WTC11 (cell line): ENCODE results near the gene C19orf73. TPM values are rescaled to one million over a fixed set of nuclear protein-coding genes. Genes with fewer than 3 reads are reported as not detected.
A peak's percentile ranks its signal among the peaks of the same experiment; 100 is the strongest.

Experiments
- ATAC-seq: fragments of 200-7000 bp; cut with Tn5 transposase; 2 replicates; pipeline ENCODE4 v1.10.0; 2021; ENCODE audit warnings: mild to moderate bottlenecking, moderate library complexity
- CTCF ChIA-PET: fragments of 300-600 bp; sonication (Branson Sonifier 250); formaldehyde crosslinking; loops from one replicate; lab custom pipeline; 2021; ENCODE audit warnings: antibody characterized with exemption; lab: Charles Lee
- POLR2A ChIA-PET: fragments of 350-600 bp; sonication (Branson Sonifier 250); formaldehyde crosslinking; loops from one replicate; lab custom pipeline; 2021; ENCODE audit warnings: antibody characterized with exemption; lab: Charles Lee
- DNase-seq: peaks from one replicate; pipeline ENCODE4 v3.0.0; 2021; ENCODE audit warnings: low spot score
- H3K27ac Mint-ChIP-seq: 2 replicates; pipeline ENCODE4 v1.8.0; 2021; ENCODE audit warnings: mixed read lengths
- H3K27me3 Mint-ChIP-seq: 2 replicates; pipeline ENCODE4 v1.8.0; 2021; ENCODE audit warnings: low read depth, mild to moderate bottlenecking, moderate library complexity, mixed read lengths
- H3K36me3 Mint-ChIP-seq: 2 replicates; pipeline ENCODE4 v1.8.0; 2021; ENCODE audit warnings: mixed read lengths
- H3K4me1 Mint-ChIP-seq: 2 replicates; pipeline ENCODE4 v1.8.0; 2022; ENCODE audit warnings: mixed read lengths
- H3K4me3 Mint-ChIP-seq: 2 replicates; pipeline ENCODE4 v1.8.0; 2021; ENCODE audit warnings: mild to moderate bottlenecking, moderate library complexity, mixed read lengths
- H3K9me3 Mint-ChIP-seq: 2 replicates; pipeline ENCODE4 v1.8.0; 2021; ENCODE audit warnings: mixed read lengths
- CBFB ChIP-seq: sonication (generic); formaldehyde crosslinking; IDR thresholded peaks from 2 replicates; pipeline ENCODE4 v1.8.1; 2022; ENCODE audit warnings: mild to moderate bottlenecking, low read depth, missing genetic modification reagents
- CREB1 ChIP-seq: sonication (generic); formaldehyde crosslinking; IDR thresholded peaks from 2 replicates; pipeline ENCODE4 v1.8.0; 2023; ENCODE audit warnings: mild to moderate bottlenecking, missing genetic modification reagents
- CREM ChIP-seq: sonication (generic); formaldehyde crosslinking; IDR thresholded peaks from 2 replicates; pipeline ENCODE4 v1.8.1; 2022; ENCODE audit warnings: mild to moderate bottlenecking, missing genetic modification reagents, moderate library complexity
- FOXP1 ChIP-seq: sonication (generic); formaldehyde crosslinking; IDR thresholded peaks from 2 replicates; pipeline ENCODE4 v1.8.0; 2022; ENCODE audit warnings: missing genetic modification reagents, mild to moderate bottlenecking, moderate library complexity, borderline replicate concordance
- GABPB1 ChIP-seq: sonication (generic); formaldehyde crosslinking; IDR thresholded peaks from 2 replicates; pipeline ENCODE4 v1.8.1; 2023; ENCODE audit warnings: mild to moderate bottlenecking, missing genetic modification reagents
- GRHL2 ChIP-seq: fragments of 250-450 bp; sonication (Bioruptor Pico); IDR thresholded peaks from 2 replicates; pipeline ENCODE4 v1.8.0; 2022; ENCODE audit warnings: mild to moderate bottlenecking, moderate library complexity; ENCODE audit not compliant: insufficient replicate concordance, severe bottlenecking
- HMGA2 ChIP-seq: fragments of 250-450 bp; sonication (Bioruptor Pico); IDR thresholded peaks from 2 replicates; pipeline ENCODE4 v1.4.0; 2021; ENCODE audit warnings: mild to moderate bottlenecking, moderate library complexity
- JAZF1 ChIP-seq: fragments of 250-450 bp; sonication (Bioruptor Pico); IDR thresholded peaks from 2 replicates; pipeline ENCODE4 v1.9.0; 2021; ENCODE audit warnings: moderate library complexity, mild to moderate bottlenecking, inconsistent platforms
- JUN ChIP-seq: sonication (generic); formaldehyde crosslinking; IDR thresholded peaks from 2 replicates; pipeline ENCODE4 v1.8.0; 2023; ENCODE audit warnings: mild to moderate bottlenecking, missing genetic modification reagents
- KAT7 ChIP-seq: sonication (generic); formaldehyde crosslinking; IDR thresholded peaks from 2 replicates; pipeline ENCODE4 v1.8.1; 2023; ENCODE audit warnings: missing genetic modification reagents, mild to moderate bottlenecking, borderline replicate concordance
- MYBL2 ChIP-seq: sonication (generic); formaldehyde crosslinking; IDR thresholded peaks from 2 replicates; pipeline ENCODE4 v1.8.1; 2023; ENCODE audit warnings: mild to moderate bottlenecking, moderate library complexity, missing genetic modification reagents
- RELA ChIP-seq: sonication (generic); formaldehyde crosslinking; IDR thresholded peaks from 2 replicates; pipeline ENCODE4 v1.8.1; 2022; ENCODE audit warnings: missing genetic modification reagents, mild to moderate bottlenecking, borderline replicate concordance
- TCF7 ChIP-seq: sonication (generic); formaldehyde crosslinking; IDR thresholded peaks from 2 replicates; pipeline ENCODE4 v1.8.0; 2022; ENCODE audit warnings: mild to moderate bottlenecking, low read depth, missing genetic modification reagents, moderate library complexity
- USF1 ChIP-seq: sonication (generic); formaldehyde crosslinking; IDR thresholded peaks from 2 replicates; pipeline ENCODE4 v1.8.0; 2022; ENCODE audit warnings: mild to moderate bottlenecking, missing genetic modification reagents
- ZNF121 ChIP-seq: sonication (generic); formaldehyde crosslinking; IDR thresholded peaks from 2 replicates; pipeline ENCODE4 v1.8.0; 2023; ENCODE audit warnings: missing genetic modification reagents
- ZNF232 ChIP-seq: sonication (generic); formaldehyde crosslinking; IDR thresholded peaks from 2 replicates; pipeline ENCODE4 v1.8.0; 2022; ENCODE audit warnings: mild to moderate bottlenecking, missing genetic modification reagents
- ZNF317 ChIP-seq: sonication (generic); formaldehyde crosslinking; IDR thresholded peaks from 2 replicates; pipeline ENCODE4 v1.8.1; 2023; ENCODE audit warnings: low read depth, mild to moderate bottlenecking, moderate library complexity, missing genetic modification reagents, borderline replicate concordance
- ZNF396 ChIP-seq: fragments of 250-450 bp; sonication (Bioruptor Pico); IDR thresholded peaks from 2 replicates; pipeline ENCODE4 v1.8.0; 2021; ENCODE audit warnings: mild to moderate bottlenecking, moderate library complexity, borderline replicate concordance
- ZNF671 ChIP-seq: fragments of 250-450 bp; sonication (Bioruptor Pico); IDR thresholded peaks from 2 replicates; pipeline ENCODE4 v1.8.0; 2021; ENCODE audit warnings: mild to moderate bottlenecking
- total RNA-seq: library from RNA; stranded (reverse); gene quantifications from 3 replicates; pipeline ENCODE4 v1.2.3, GENCODE V29; 2021
- TF ChIP-seq, protein P1 (sequence below): sonication (generic); formaldehyde crosslinking; IDR thresholded peaks from 2 replicates; pipeline ENCODE4 v1.8.1; 2022; ENCODE audit warnings: low read depth, mild to moderate bottlenecking, moderate library complexity, missing genetic modification reagents, borderline replicate concordance
- TF ChIP-seq, protein P2 (sequence below): sonication (generic); formaldehyde crosslinking; IDR thresholded peaks from 2 replicates; pipeline ENCODE4 v1.8.1; 2022; ENCODE audit warnings: mild to moderate bottlenecking, missing genetic modification reagents, moderate library complexity, borderline replicate concordance
- TF ChIP-seq, protein P3 (sequence below): sonication (generic); formaldehyde crosslinking; IDR thresholded peaks from 2 replicates; pipeline ENCODE4 v1.8.0; 2022; ENCODE audit warnings: missing genetic modification reagents

The C19orf73 gene
- total RNA-seq, 1 experiment from 2014 or later = 3.2 TPM

- ChIA-PET POLR2A (interaction anchor here (1.1 to 1.2 kb wide), 2 partner anchors 25 to 28 kb away, joined by 3 to 4 read pairs; no protein-coding TSS in a partner anchor), CTCF (interaction anchor here (1.0 to 2.7 kb wide), 8 partner anchors 14 to 121 kb away, joined by 4 to 18 read pairs (median 9); no protein-coding TSS in a partner anchor)
- Mint-ChIP-seq H3K36me3 (no peaks in the 10 kb centered on the region), H3K4me3 (peak overlapping the region; percentile 58), H3K27ac (no peak overlapping the region), H3K4me1 (peaks cover 16% of the 10 kb centered on the region), H3K27me3 (peaks cover 67% of the 10 kb centered on the region), H3K9me3 (no peaks in the 10 kb centered on the region)
- TF ChIP-seq ZNF396 = no peak
- no peak for TF ChIP-seq HMGA2 (CRISPR knock-in tag)
- no peak for TF ChIP-seq KAT7 (CRISPR knock-in tag)
- TF ChIP-seq GRHL2 (CRISPR knock-in tag) = no peak
- TF ChIP-seq JUN = no peak
- no peak for TF ChIP-seq ZNF317 (CRISPR knock-in tag)
- TF ChIP-seq CBFB (CRISPR knock-in tag) = no peak
- no peak for TF ChIP-seq CREM (CRISPR knock-in tag)
- TF ChIP-seq CREB1 = no peak
- no peak for TF ChIP-seq RELA (CRISPR knock-in tag)
- ATAC-seq (no peak), DNase-seq (no peak)
Measured at GRCh38 chr19:49120868-49121267, 1.9 kb upstream of the C19orf73 start.

DNA sequence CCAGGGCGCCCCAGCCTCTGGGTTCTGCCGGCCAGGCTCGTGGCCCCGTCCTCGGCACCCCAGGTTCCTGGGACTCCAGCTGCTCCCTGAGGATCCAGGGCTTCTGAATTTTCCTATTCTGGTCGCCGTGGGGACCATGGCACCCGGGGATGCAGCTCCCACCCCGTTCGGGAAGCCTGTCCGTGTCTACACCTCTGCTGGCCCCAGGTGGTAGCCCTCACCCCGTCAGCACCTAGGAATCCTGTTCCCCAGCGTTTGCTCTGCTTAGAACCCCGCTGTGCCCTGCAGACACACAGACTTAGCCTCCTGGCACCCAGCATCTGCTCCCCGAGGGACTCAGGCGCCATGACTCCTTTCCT, 1.4 kb upstream of the C19orf73 start:
- peaks cover 70% of the 10 kb centered on the region for H3K27me3 Mint-ChIP-seq

DNA sequence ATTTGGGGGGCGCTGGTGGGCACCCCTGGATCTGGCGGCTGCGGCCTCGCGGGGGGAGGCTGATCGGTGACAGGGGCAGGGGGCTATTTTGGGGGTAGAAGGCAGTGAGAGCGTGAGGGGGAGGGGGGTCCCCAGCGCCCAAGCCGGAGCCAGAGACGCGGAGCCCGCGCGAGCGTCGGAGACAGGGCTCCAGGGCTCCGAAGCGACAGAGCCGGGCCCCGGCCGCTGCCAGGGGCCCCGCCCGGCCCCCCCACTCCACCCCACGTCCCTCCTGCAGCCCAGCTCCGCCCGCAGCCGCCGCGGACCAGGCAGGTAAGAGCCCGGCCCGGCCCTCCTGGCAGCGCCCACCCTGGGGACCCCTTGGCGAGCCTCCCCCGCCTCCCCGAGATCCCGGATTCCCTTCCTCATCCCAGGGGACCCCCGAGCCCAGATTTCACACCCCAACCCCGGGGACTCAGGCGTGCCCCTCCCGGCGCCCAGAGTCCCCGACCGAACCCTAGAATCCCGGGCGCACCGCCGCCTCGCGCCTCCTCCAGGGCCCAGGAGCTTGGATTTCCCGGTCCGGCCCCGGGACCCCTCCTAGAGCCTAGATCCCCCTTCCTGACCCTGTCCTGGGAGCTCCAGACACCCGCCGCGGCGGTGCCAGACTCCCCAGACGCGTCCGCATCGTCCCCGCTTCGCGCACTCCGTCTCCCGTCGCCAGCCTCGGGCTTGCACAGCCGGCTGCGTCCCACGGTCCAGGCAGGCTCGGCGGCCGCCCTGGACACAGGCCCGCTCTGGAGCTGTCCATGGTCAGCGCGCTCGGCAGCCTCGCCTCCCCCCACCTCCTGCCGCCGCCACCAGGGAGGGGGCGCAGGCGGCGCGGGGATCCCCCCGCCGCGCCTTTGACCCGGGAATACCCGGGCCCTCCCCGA, 725 bp upstream of the C19orf73 start, which contains the start of gene PPFIA3:
PPFIA3 (plus strand) TSS at position 134 of the 914 bp plus-strand sequence. CDS start 8,330 bp downstream, outside the sequence.
- Mint-ChIP-seq H3K4me3 (peak within 1 kb of the TSS; percentile 75), H3K9me3 (no peaks in the 10 kb centered on the region), H3K36me3 (no peaks in the 10 kb centered on the region), H3K4me1 (peaks cover 12% of the 10 kb centered on the region), H3K27me3 (peaks cover 70% of the 10 kb centered on the region), H3K27ac (peak within 1 kb of the TSS; percentile 61)
- ATAC-seq (peak; percentile 8), DNase-seq (peak; percentile 63)
- ChIA-PET POLR2A (interaction anchor here (1.0 to 1.2 kb wide), 3 partner anchors 14 to 29 kb away, joined by 3 to 4 read pairs (median 3); no protein-coding TSS in a partner anchor), CTCF (interaction anchor here (0.5 to 2.7 kb wide), 17 partner anchors 13 to 1423 kb away, joined by 3 to 18 read pairs (median 4); partner anchors contain the start of gene RUVBL2)
- TF ChIP-seq MYBL2 (CRISPR knock-in tag) (0 out of 2 replicates have a peak, but pooled peaks have one; percentile 30), ZNF232 (CRISPR knock-in tag) (0 out of 2 replicates have a peak, but pooled peaks have one; percentile 56), GABPB1 (CRISPR knock-in tag) (peak; percentile 48; the same call in 1 of the 2 replicates), JAZF1 (CRISPR knock-in tag) (no peak), ZNF121 (CRISPR knock-in tag) (0 out of 2 replicates have a peak, but pooled peaks have one; percentile 47), KAT7 (CRISPR knock-in tag) (0 out of 2 replicates have a peak, but pooled peaks have one; percentile 48)
- TF ChIP-seq, protein P1, sequence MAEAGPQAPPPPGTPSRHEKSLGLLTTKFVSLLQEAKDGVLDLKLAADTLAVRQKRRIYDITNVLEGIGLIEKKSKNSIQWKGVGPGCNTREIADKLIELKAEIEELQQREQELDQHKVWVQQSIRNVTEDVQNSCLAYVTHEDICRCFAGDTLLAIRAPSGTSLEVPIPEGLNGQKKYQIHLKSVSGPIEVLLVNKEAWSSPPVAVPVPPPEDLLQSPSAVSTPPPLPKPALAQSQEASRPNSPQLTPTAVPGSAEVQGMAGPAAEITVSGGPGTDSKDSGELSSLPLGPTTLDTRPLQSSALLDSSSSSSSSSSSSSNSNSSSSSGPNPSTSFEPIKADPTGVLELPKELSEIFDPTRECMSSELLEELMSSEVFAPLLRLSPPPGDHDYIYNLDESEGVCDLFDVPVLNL (CRISPR knock-in tag) = 0 out of 2 replicates have a peak, but pooled peaks have one; percentile 68
- TF ChIP-seq, protein P2, sequence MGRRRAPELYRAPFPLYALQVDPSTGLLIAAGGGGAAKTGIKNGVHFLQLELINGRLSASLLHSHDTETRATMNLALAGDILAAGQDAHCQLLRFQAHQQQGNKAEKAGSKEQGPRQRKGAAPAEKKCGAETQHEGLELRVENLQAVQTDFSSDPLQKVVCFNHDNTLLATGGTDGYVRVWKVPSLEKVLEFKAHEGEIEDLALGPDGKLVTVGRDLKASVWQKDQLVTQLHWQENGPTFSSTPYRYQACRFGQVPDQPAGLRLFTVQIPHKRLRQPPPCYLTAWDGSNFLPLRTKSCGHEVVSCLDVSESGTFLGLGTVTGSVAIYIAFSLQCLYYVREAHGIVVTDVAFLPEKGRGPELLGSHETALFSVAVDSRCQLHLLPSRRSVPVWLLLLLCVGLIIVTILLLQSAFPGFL = peak; percentile 40; the same call in 1 of the 2 replicates

More for the DNA sequence above, 1.4 kb upstream of the C19orf73 start:
- no peak for DNase-seq
- H3K4me1 Mint-ChIP-seq = peaks cover 14% of the 10 kb centered on the region
- CTCF ChIA-PET = interaction anchor here (0.5 to 2.7 kb wide), 17 partner anchors 14 to 1422 kb away, joined by 3 to 18 read pairs (median 4); partner anchors contain the start of gene RUVBL2
- peak overlapping the region; percentile 58 for H3K4me3 Mint-ChIP-seq
- no peak for ATAC-seq
- TF ChIP-seq TCF7 (CRISPR knock-in tag) (peak; percentile 4; the same call in 1 of the 2 replicates), USF1 (CRISPR knock-in tag) (peak; percentile 5; the same call in 1 of the 2 replicates), FOXP1 (CRISPR knock-in tag) (0 out of 2 replicates have a peak, but pooled peaks have one; percentile 3), ZNF671 (CRISPR knock-in tag) (no peak)
- TF ChIP-seq, protein P3, sequence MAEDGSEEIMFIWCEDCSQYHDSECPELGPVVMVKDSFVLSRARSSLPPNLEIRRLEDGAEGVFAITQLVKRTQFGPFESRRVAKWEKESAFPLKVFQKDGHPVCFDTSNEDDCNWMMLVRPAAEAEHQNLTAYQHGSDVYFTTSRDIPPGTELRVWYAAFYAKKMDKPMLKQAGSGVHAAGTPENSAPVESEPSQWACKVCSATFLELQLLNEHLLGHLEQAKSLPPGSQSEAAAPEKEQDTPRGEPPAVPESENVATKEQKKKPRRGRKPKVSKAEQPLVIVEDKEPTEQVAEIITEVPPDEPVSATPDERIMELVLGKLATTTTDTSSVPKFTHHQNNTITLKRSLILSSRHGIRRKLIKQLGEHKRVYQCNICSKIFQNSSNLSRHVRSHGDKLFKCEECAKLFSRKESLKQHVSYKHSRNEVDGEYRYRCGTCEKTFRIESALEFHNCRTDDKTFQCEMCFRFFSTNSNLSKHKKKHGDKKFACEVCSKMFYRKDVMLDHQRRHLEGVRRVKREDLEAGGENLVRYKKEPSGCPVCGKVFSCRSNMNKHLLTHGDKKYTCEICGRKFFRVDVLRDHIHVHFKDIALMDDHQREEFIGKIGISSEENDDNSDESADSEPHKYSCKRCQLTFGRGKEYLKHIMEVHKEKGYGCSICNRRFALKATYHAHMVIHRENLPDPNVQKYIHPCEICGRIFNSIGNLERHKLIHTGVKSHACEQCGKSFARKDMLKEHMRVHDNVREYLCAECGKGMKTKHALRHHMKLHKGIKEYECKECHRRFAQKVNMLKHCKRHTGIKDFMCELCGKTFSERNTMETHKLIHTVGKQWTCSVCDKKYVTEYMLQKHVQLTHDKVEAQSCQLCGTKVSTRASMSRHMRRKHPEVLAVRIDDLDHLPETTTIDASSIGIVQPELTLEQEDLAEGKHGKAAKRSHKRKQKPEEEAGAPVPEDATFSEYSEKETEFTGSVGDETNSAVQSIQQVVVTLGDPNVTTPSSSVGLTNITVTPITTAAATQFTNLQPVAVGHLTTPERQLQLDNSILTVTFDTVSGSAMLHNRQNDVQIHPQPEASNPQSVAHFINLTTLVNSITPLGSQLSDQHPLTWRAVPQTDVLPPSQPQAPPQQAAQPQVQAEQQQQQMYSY (CRISPR knock-in tag) = peak; percentile 20; the same call in 1 of the 2 replicates
- H3K27ac Mint-ChIP-seq = no peak overlapping the region
- no peaks in the 10 kb centered on the region for H3K36me3 Mint-ChIP-seq
- POLR2A ChIA-PET = interaction anchor here (1.0 to 1.2 kb wide), 3 partner anchors 14 to 29 kb away, joined by 3 to 4 read pairs (median 3); no protein-coding TSS in a partner anchor
- no peaks in the 10 kb centered on the region for H3K9me3 Mint-ChIP-seq
